PFSK-1 (cell line): ENCODE measurements around the gene NDFIP1.

Experiments used
- FOXP2 ChIP-seq: optimal IDR thresholded peaks from 2 replicates; pipeline ENCODE3; 2011; ENCODE audit warnings: borderline replicate concordance, control low read depth, inconsistent platforms; ENCODE audit not compliant: insufficient read depth; ENCODE audit errors: extremely low read length, extremely low read depth
- POLR2AphosphoS5 ChIP-seq: IDR thresholded peaks from 2 replicates; pipeline ENCODE4 v1.6.1; 2012; ENCODE audit warnings: low read depth, mild to moderate bottlenecking, control low read depth, low read length, moderate library complexity
- REST ChIP-seq, 2 experiments: IDR thresholded peaks; 2 replicates each; pipeline versions ENCODE4 v1.6.1 to v1.8.0; 2011 to 2012; ENCODE audit warnings: low read depth in 2 of 2, low read length in 2 of 2, control low read depth in 1 of 2, inconsistent platforms in 1 of 2, mild to moderate bottlenecking in 1 of 2, moderate library complexity in 1 of 2; ENCODE audit not compliant: insufficient read depth in 1 of 2
- SIN3A ChIP-seq: IDR thresholded peaks from 2 replicates; pipeline ENCODE4 v1.6.1; 2012; ENCODE audit warnings: mild to moderate bottlenecking, low read length, moderate library complexity, borderline replicate concordance; ENCODE audit not compliant: insufficient read depth
- TAF1 ChIP-seq: IDR thresholded peaks from 2 replicates; pipeline ENCODE4 v1.6.1; 2012; ENCODE audit warnings: low read length, control low read depth, borderline replicate concordance; ENCODE audit not compliant: insufficient read depth

NDFIP1 gene

DNA sequence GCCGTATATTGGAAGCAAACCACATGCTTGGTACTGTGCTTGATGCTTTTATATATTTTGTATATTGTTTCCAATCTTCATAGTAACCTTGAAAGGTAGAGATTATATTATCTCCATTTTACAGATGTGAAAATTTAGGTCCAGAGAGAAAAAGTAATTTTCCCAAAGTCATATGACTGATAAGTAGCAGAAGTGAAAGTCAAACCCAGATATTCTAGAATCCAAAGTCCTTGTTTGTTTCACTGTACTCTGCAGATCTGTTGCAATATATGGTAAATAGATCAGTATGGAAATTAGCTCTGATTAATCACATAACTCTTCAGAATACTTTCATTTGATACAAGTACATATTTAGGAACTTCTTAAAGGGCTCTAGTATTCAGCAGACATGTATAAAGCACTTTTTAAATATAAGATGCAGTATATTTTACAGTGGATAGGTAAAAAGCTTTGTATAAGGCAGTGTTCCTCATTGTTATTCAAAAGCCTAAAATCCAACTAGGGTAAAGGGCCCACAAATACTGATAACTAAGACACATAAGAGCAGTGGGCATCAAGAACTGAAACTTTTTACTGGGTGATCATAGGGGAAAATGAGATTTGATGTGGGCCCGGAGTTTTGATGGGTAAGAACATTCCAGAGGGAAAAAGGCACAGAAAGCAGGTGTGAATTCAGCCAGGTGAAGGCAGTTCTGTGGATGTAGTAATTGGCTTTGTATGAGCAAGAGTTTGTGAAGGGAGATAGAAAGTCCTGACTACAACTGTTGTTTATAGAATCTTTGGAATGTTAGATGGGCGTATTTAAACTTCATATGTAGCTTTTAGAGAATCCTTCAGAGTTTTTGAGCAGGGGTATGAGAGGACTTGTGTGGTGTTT is 25.0 kb downstream of the NDFIP1 start:
- TF ChIP-seq POLR2AphosphoS5 (no peak), FOXP2 (no peak), REST (IDR thresholded peaks at IDR 0.05; ENCODE audit: insufficient read depth in 1 of 2, low read depth in 2 of 2, low read length in 2 of 2) (no peak), TAF1 (no peak), SIN3A (no peak)

DNA sequence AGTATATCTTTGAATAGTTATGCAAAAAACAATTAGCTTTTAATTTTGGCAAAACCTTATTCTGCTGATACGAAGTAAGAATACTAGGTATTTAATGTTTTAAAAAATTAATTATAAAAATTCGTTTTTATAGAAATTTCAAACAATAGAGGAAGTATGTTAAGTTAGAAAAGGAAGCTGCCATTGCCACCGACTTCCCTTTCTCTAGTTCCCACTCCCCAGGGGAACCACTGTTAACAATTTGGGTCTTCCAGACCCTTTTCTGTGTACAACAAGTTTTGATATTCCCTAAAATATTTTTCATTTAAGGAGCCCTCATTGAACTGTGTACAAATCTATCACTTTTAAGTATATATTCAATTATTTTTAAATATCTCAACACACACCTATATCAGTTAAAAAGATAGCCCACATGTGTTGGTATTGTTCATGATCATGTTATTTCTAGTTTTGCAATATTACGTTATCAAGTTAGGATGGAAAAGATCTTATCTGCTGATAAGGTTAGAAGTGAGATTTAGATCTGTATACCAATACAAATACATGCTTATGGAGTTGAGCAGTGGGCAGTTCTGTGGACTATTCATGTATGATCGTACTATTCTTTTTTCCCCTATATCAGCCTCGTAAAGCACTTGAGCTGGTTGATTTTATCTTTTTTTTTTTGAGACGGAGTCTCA is 25.9 kb downstream of the NDFIP1 start:
- TF ChIP-seq REST (IDR thresholded peaks at IDR 0.05; ENCODE audit: insufficient read depth in 1 of 2, low read depth in 2 of 2, low read length in 2 of 2) (no peak), FOXP2 (no peak), SIN3A (no peak), POLR2AphosphoS5 (no peak), TAF1 (no peak)

DNA sequence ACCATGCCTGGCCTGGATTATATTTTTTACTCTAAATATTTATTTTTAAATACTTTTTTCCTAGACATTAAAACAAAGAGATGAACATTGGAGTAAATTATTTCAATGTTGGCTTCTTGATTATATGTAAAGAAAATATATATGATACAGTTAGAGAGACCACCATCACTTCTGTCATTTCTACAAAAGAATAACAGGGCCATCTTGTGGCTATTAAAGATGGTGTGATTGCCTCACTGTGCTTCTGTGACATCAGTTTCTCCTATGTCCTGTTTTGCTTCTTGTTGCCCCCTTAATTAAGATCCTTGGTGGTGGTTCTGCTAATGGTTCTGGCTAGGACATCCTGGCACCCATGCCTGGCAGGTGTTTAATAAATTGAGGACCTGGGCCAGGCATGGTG is 32.9 kb downstream of the NDFIP1 start:
- TF ChIP-seq FOXP2 (no peak), TAF1 (no peak), REST (IDR thresholded peaks at IDR 0.05; ENCODE audit: insufficient read depth in 1 of 2, low read depth in 2 of 2, low read length in 2 of 2) (no peak), POLR2AphosphoS5 (no peak), SIN3A (no peak)

- TF ChIP-seq FOXP2, result no peak
- no peak for TF ChIP-seq SIN3A
- TF ChIP-seq TAF1, result no peak
- no peak for TF ChIP-seq REST (IDR thresholded peaks at IDR 0.05; ENCODE audit: insufficient read depth in 1 of 2, low read depth in 2 of 2, low read length in 2 of 2)
- no peak for TF ChIP-seq POLR2AphosphoS5
These were observed 35.3 kb downstream of the NDFIP1 start for GRCh38 chr5:142143878-142144277.
